Pancreas (tissue), 10 donors: ENCODE measurements around the gene IRF9. TPM values are rescaled to one million over a fixed set of nuclear protein-coding genes. Genes with fewer than 3 reads are reported as not detected.

Experiments used
- ATAC-seq, 4 donors: fragments of 200-7000 bp; cut with Tn5 transposase; one replicate each; pipeline versions ENCODE4 v1.8.0 to v1.9.1; 2020; ENCODE audit warnings: mild to moderate bottlenecking in 4 of 4, moderate library complexity in 4 of 4
- DNase-seq, 6 donors: peaks; one replicate each; pipeline ENCODE4 v3.0.0-alpha.2; 2020
- FAIRE-seq: peaks from 2 replicates; lab custom pipeline; 2012; peaks lifted over from hg19 to GRCh38; lab: Jason Lieb, UNC
- H3K27ac ChIP-seq, 4 donors: fragments of 200-600 bp; sonication (generic); 1 replicate in 3 of 4; 2 replicates in 1 of 4; pipeline versions ENCODE4 v1.5.0 to v1.8.0; 2020
- H3K27me3 ChIP-seq, 4 donors: fragments of 200-600 bp; one replicate each; pipeline ENCODE4 v1.8.0; 2021
- H3K36me3 ChIP-seq, 3 donors: fragments of 200-600 bp; sonication (generic) in 1 of 3; one replicate each; pipeline versions ENCODE4 v1.5.0 to v1.8.0; 2020 to 2021
- H3K4me1 ChIP-seq, 3 donors: fragments of 200-600 bp; one replicate each; pipeline ENCODE4 v1.8.0; 2021
- H3K4me3 ChIP-seq, 4 donors: fragments of 200-600 bp; sonication (generic) in 2 of 4; one replicate each; pipeline versions ENCODE4 v1.5.0 to v1.8.0; 2020 to 2021
- H3K9me3 ChIP-seq, 4 donors: fragments of 200-600 bp; one replicate each; pipeline ENCODE4 v1.8.0; 2021
- CTCF ChIP-seq, 4 donors: fragments of 200-600 bp; sonication (generic) in 3 of 4; IDR thresholded peaks; one replicate each; pipeline versions ENCODE4 v1.5.0 to v1.8.0; 2021; ENCODE audit warnings: antibody characterized with exemption in 4 of 4
- WGBS, 2 donors: extraction: QIAGEN DNeasy Blood & Tissue Kit; methylation state at CpG; one replicate each; pipeline ENCODE4 v1.1.7; 2013; 5-methylcytosine and 5-hydroxymethylcytosine counted together
- intact Hi-C, 3 donors: fragments of 100-400 bp; cut with DNase I; formaldehyde crosslinking; loops; one replicate each; pipeline versions ENCODE4 v1.11.1 to v1.14.2; 2022
- polyA plus RNA-seq, 2 donors: library from polyadenylated mRNA; stranded (reverse); fragments of 200-250 nt; gene quantifications; one replicate each; pipeline ENCODE4 v1.2.3, GENCODE V29; 2013
- total RNA-seq, 6 donors: library from RNA; stranded (reverse); fragmentation: NEBNext Ultra II Directional in 4 of 6; extraction: Animal tissue kit (Norgen Biotek cat#: 25700) in 4 of 6; gene quantifications; one replicate each; pipeline versions ENCODE4 v1.2.1 to v1.2.4, GENCODE V29; 2021 to 2023
- donor health status: healthy with polysubstance abuse.
- donor health status: DM: no; HTN: no; CAD: no; lungs with moderate emphysema.
- donor health status: DM: no; HTN: no; CAD: no.
- donor health status: control.
- donor health status: control.
- donor health status: Bipolar disorder and iron deficiency.
- donor health status: DM: yes; HTN: yes; CAD: no.
- donor health status: DM: no; HTN: no; CAD: no.
- donor health status: DM: no; HTN: no; CAD: no.
- donor health status: DM: yes; HTN: yes; CAD: no.

The IRF9 gene
- total and polyA plus RNA-seq, 8 donors = 20.3 to 60.8 (median 37.3) TPM

GRCh38 chr14:24179294-24179960 lies 18.4 kb downstream of the IRF9 start:
- Histone ChIP-seq H3K9me3 (no peaks in the 10 kb centered on the region), H3K4me1 (no peaks in the 10 kb centered on the region), H3K27me3 (no peaks in the 10 kb centered on the region), H3K4me3 (no peak overlapping the region), H3K27ac (peak overlapping the region in 1 of 4 donors; percentile 50), H3K36me3 (peaks cover under 1 to 53% (median 37%) of the 10 kb centered on the region in 3 donors)
- intact Hi-C loops = no loop called here
- DNase-seq (peak in 1 of 6 donors; percentile 50), ATAC-seq (peak in 3 of 4 donors; percentile 5 to 19 (median 11)), FAIRE-seq (no peak)
- 85 to 89% methylated on average over 14 of the region's 14 CpGs for WGBS, 2 donors
- no peak for TF ChIP-seq CTCF (IDR thresholded peaks at IDR 0.05)

DNA sequence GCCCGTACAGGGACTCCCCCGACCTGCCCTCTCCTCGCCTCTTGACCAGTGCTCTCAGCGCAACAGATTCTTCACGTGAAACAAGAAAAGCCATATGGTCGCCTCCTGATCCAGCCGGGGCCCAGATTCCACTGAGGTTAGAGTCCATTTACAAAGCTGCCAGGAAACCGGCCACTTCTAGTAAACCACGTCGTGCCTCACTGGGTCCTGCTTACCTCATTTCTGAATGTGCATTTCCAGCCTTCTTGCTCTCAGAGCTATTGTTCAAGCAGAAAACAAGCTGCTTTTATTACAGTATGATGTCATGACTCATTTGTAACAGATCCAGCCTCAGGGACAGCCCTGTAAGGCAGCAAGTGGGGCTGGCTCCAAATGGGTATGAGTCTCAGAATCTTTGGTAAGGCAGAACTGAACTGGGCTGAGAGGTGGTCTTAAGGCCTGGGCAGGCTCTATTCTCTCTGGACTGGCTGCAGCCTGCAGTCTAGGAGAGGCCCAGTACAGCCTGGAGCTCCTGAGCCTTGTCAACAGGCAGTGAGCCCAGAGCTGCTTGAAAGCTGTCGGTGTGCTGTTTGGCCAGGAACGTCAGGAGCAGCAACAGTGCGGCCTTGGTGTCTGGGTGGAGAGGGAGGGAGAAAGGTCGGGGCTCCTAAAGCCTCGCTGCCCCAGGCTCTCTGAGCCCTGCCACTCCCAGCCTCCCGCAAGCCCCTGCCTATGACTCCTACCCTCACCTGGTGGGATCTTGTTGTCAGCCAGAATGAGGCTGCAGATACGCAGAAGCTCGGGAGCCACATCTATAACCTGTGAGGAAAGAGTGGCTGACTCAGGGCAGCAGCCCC lies 19.1 kb downstream of the IRF9 start:
- intact Hi-C loops = no loop called here
- Histone ChIP-seq H3K27me3 (no peaks in the 10 kb centered on the region), H3K36me3 (peaks cover 3 to 57% (median 43%) of the 10 kb centered on the region in 3 donors), H3K9me3 (no peaks in the 10 kb centered on the region), H3K27ac (peak overlapping the region in 1 of 4 donors; percentile 63), H3K4me3 (no peak overlapping the region), H3K4me1 (no peaks in the 10 kb centered on the region)
- no peak for TF ChIP-seq CTCF (IDR thresholded peaks at IDR 0.05)
- peak in 1 of 6 donors; percentile 49 for DNase-seq
- ATAC-seq = peak in 3 of 4 donors; percentile 34 to 69 (median 51)
- no peak for FAIRE-seq
- WGBS, 2 donors = 76 to 77% methylated on average over 18 of the region's 18 CpGs

GRCh38 chr14:24181371-24182077 lies 20.5 kb downstream of the IRF9 start:
- FAIRE-seq = no peak
- Histone ChIP-seq H3K36me3 (peaks cover 3 to 65% (median 50%) of the 10 kb centered on the region in 3 donors), H3K27ac (no peak overlapping the region), H3K27me3 (no peaks in the 10 kb centered on the region), H3K4me3 (no peak overlapping the region), H3K9me3 (no peaks in the 10 kb centered on the region), H3K4me1 (no peaks in the 10 kb centered on the region)
- TF ChIP-seq CTCF (IDR thresholded peaks at IDR 0.05) = no peak
- no peak for ATAC-seq
- DNase-seq = peak in 1 of 6 donors; percentile 56
- intact Hi-C loops = no loop called here
- 86 to 87% methylated on average over 19 of the region's 19 CpGs for WGBS, 2 donors

DNA sequence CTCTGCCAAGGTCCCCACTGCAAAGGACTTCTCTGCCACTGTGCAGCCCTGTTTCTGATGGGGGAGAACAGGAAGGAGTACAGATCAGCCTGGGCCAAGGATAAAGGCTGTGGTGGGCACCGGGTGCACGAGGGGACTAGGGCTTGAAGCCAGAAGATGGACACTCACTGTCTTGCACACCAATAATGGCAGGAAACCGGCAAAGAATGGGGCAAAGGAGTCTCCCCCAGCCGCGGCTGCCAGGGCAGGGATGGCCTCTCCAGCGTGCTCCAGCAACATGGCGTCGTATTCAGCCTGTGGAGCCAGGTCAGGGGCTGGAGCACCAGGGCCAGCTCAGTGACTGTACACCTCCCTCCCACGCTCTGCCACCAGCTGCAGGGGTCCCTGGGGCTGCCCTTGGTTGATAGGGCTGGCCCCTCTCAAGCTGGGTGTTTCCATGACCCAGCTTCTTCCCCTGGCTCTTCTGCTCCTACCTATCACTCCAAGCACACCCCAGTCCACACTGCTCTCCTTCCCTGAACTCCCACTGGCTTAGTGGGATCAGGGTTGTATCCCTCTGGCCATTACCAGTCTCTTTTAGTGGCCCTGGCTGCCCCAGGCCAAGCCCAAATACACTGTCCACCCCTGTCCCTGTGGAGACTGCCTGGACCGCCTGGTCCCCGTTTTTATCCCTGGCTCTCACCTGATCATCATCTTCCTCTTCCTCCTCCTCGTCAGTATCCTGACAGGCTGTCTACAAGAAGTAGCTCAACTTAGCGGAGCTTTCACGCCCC lies 21.2 kb downstream of the IRF9 start:
- TF ChIP-seq CTCF (IDR thresholded peaks at IDR 0.05) = no peak
- intact Hi-C loops = no loop called here
- peaks cover 3 to 65% (median 44%) of the 10 kb centered on the region in 3 donors for H3K36me3 ChIP-seq
- H3K27ac ChIP-seq = no peak overlapping the region
- 87 to 92% methylated on average over 14 of the region's 14 CpGs for WGBS, 2 donors
- H3K27me3 ChIP-seq = no peaks in the 10 kb centered on the region
- FAIRE-seq (no peak), DNase-seq (peak in 1 of 6 donors; percentile 40), ATAC-seq (no peak)
- peaks cover 0 to under 1% (median under 1%) of the 10 kb centered on the region in 3 donors for H3K4me1 ChIP-seq
- no peak overlapping the region for H3K4me3 ChIP-seq
- no peaks in the 10 kb centered on the region for H3K9me3 ChIP-seq
